WTC11 (cell line): ENCODE measurements around the gene TMEM151B.

Source experiments
- E2F1 ChIP-seq: sonication (generic); formaldehyde crosslinking; IDR thresholded peaks from 2 replicates; pipeline ENCODE4 v1.8.0; 2022; ENCODE audit warnings: mild to moderate bottlenecking, missing genetic modification reagents
- ESRRA ChIP-seq: sonication (generic); formaldehyde crosslinking; IDR thresholded peaks from 2 replicates; pipeline ENCODE4 v1.8.1; 2022; ENCODE audit warnings: mild to moderate bottlenecking, missing genetic modification reagents, borderline replicate concordance
- ETV6 ChIP-seq: sonication (generic); formaldehyde crosslinking; IDR thresholded peaks from 2 replicates; pipeline ENCODE4 v1.8.1; 2022; ENCODE audit warnings: mild to moderate bottlenecking, missing genetic modification reagents
- IRF1 ChIP-seq: sonication (generic); formaldehyde crosslinking; IDR thresholded peaks from 2 replicates; pipeline ENCODE4 v1.8.0; 2023; ENCODE audit warnings: missing genetic modification reagents
- JUN ChIP-seq: sonication (generic); formaldehyde crosslinking; IDR thresholded peaks from 2 replicates; pipeline ENCODE4 v1.8.0; 2023; ENCODE audit warnings: mild to moderate bottlenecking, missing genetic modification reagents
- MXD4 ChIP-seq: fragments of 250-450 bp; sonication (Bioruptor Pico); IDR thresholded peaks from 2 replicates; pipeline ENCODE4 v1.8.0; 2021; ENCODE audit warnings: mild to moderate bottlenecking, moderate library complexity, borderline replicate concordance
- NFE2L1 ChIP-seq: sonication (generic); formaldehyde crosslinking; IDR thresholded peaks from 2 replicates; pipeline ENCODE4 v1.8.1; 2023; ENCODE audit warnings: missing genetic modification reagents
- SOX15 ChIP-seq: fragments of 250-450 bp; sonication (Bioruptor Pico); IDR thresholded peaks from 2 replicates; pipeline ENCODE4 v1.9.0; 2021; ENCODE audit warnings: mild to moderate bottlenecking
- SP1 ChIP-seq: sonication (generic); formaldehyde crosslinking; conservative IDR thresholded peaks from 2 replicates; pipeline ENCODE4 v1.8.1; 2022; ENCODE audit warnings: missing genetic modification reagents
- ZNF121 ChIP-seq: sonication (generic); formaldehyde crosslinking; IDR thresholded peaks from 2 replicates; pipeline ENCODE4 v1.8.0; 2023; ENCODE audit warnings: missing genetic modification reagents
- ZNF317 ChIP-seq: sonication (generic); formaldehyde crosslinking; IDR thresholded peaks from 2 replicates; pipeline ENCODE4 v1.8.1; 2023; ENCODE audit warnings: low read depth, mild to moderate bottlenecking, moderate library complexity, missing genetic modification reagents, borderline replicate concordance
- TF ChIP-seq, protein P1 (sequence below): sonication (generic); formaldehyde crosslinking; IDR thresholded peaks from 2 replicates; pipeline ENCODE4 v1.8.1; 2022; ENCODE audit warnings: mild to moderate bottlenecking, missing genetic modification reagents, moderate library complexity, borderline replicate concordance
- TF ChIP-seq, protein P2 (sequence below): fragments of 200-600 bp; IDR thresholded peaks from 2 replicates; pipeline ENCODE4 v1.8.0; 2022; ENCODE audit warnings: antibody characterized with exemption

DNA sequence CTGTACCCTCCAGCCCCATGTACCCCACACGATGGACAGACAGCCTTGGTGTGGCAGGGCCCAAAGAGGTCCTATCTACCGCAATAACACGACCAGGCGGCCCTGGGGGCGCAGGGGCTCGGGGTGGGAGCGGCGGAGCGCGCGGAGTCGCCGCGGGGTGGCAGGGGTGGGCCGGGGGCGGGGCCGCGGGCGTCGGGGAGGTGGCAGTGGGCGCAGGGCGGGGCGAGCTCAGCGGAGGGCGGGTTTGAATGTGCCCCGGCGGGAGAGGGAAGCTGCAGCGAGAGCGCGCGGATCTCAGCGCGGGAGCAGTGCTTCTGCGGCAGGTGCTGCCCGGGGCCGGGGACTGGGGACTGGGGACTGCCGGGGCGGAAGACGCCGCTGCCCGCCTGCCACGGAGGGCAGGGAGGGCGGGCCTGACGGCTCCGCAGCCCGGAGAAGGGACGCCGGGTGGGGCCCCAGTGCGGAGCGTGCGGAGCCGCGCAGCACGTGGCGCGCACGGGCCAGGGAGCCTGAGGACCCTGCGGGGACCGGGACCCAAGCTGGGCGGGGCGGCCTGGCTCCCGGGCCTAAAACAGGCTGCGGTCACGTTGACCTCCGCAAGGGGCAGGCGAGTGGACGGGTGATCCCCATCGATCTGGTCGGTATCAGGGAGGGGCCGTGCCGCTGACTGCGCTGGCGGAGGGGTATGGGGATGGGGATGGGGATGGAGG, 46.8 kb upstream of the TMEM151B start, which contains the start of gene SLC29A1:
- TF ChIP-seq, protein P1, sequence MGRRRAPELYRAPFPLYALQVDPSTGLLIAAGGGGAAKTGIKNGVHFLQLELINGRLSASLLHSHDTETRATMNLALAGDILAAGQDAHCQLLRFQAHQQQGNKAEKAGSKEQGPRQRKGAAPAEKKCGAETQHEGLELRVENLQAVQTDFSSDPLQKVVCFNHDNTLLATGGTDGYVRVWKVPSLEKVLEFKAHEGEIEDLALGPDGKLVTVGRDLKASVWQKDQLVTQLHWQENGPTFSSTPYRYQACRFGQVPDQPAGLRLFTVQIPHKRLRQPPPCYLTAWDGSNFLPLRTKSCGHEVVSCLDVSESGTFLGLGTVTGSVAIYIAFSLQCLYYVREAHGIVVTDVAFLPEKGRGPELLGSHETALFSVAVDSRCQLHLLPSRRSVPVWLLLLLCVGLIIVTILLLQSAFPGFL: no peak
- peak; percentile 84 for TF ChIP-seq ETV6
- peak; percentile 79 for TF ChIP-seq SP1 (CRISPR knock-in tag)
- peak; percentile 63; the same call in 1 of the 2 replicates for TF ChIP-seq ESRRA (CRISPR knock-in tag)
- TF ChIP-seq, protein P2, sequence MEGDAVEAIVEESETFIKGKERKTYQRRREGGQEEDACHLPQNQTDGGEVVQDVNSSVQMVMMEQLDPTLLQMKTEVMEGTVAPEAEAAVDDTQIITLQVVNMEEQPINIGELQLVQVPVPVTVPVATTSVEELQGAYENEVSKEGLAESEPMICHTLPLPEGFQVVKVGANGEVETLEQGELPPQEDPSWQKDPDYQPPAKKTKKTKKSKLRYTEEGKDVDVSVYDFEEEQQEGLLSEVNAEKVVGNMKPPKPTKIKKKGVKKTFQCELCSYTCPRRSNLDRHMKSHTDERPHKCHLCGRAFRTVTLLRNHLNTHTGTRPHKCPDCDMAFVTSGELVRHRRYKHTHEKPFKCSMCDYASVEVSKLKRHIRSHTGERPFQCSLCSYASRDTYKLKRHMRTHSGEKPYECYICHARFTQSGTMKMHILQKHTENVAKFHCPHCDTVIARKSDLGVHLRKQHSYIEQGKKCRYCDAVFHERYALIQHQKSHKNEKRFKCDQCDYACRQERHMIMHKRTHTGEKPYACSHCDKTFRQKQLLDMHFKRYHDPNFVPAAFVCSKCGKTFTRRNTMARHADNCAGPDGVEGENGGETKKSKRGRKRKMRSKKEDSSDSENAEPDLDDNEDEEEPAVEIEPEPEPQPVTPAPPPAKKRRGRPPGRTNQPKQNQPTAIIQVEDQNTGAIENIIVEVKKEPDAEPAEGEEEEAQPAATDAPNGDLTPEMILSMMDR: peak; percentile 36; the same call in 1 of the 2 replicates
- no peak for TF ChIP-seq ZNF121 (CRISPR knock-in tag)
- no peak for TF ChIP-seq SOX15 (CRISPR knock-in tag)
- peak; percentile 41; the same call in 1 of the 2 replicates for TF ChIP-seq IRF1 (CRISPR knock-in tag)
- TF ChIP-seq NFE2L1: no peak
- 0 out of 2 replicates have a peak, but pooled peaks have one; percentile 28 for TF ChIP-seq ZNF317 (CRISPR knock-in tag)
- no peak for TF ChIP-seq E2F1 (CRISPR knock-in tag)
- no peak for TF ChIP-seq MXD4 (CRISPR knock-in tag)
- TF ChIP-seq JUN (CRISPR knock-in tag): peak; percentile 44; the same call in 1 of the 2 replicates
